A673 (cell line): Measurements from ENCODE around the gene PLCL1.

Experiments
- EZH2 ChIP-seq: fragments of 200-600 bp; sonication (generic); IDR thresholded peaks from 2 replicates; pipeline ENCODE4 v1.6.1; 2017; ENCODE audit warnings: borderline replicate concordance, low read depth, mild to moderate bottlenecking, mixed read lengths, antibody characterized with exemption, low read length; ENCODE audit not compliant: poor library complexity, severe bottlenecking
- TF ChIP-seq, protein P1 (sequence below): fragments of 300-800, 200-600 bp; sonication (generic); conservative IDR thresholded peaks from 2 replicates; pipeline ENCODE4 v1.5.1; 2017; ENCODE audit warnings: low read depth, mild to moderate bottlenecking, antibody characterized with exemption, low read length, moderate library complexity, mixed read lengths

DNA sequence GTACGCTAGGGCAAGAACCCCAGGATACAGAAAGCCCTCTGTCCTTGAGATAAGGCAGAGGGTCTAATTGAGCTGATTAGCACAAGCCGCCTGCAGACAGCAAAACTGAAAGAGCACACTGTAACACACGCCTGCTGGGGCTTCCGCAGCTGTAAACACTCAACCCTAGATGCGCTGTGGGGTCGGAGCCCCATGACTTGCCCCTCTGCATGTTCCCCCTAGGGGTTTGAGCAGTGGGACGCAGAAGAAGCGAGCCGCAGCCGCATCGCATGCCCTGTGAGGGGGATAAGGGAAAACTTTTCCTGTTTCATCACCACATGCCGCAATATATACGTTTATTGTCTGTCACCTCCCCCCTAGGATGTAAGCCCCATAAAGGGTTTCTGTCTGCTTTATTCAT lies 384.6 kb downstream of the PLCL1 start:
- TF ChIP-seq, protein P1, sequence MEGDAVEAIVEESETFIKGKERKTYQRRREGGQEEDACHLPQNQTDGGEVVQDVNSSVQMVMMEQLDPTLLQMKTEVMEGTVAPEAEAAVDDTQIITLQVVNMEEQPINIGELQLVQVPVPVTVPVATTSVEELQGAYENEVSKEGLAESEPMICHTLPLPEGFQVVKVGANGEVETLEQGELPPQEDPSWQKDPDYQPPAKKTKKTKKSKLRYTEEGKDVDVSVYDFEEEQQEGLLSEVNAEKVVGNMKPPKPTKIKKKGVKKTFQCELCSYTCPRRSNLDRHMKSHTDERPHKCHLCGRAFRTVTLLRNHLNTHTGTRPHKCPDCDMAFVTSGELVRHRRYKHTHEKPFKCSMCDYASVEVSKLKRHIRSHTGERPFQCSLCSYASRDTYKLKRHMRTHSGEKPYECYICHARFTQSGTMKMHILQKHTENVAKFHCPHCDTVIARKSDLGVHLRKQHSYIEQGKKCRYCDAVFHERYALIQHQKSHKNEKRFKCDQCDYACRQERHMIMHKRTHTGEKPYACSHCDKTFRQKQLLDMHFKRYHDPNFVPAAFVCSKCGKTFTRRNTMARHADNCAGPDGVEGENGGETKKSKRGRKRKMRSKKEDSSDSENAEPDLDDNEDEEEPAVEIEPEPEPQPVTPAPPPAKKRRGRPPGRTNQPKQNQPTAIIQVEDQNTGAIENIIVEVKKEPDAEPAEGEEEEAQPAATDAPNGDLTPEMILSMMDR, result no peak
- TF ChIP-seq EZH2, result no peak
